Mucosa of descending colon (tissue), 3 donors: ENCODE results near the gene SLC13A2. TPM values are rescaled to one million over a fixed set of nuclear protein-coding genes. Genes with fewer than 3 reads are reported as not detected.

Source experiments
- ATAC-seq: fragments of 200-7000 bp; cut with Tn5 transposase; one replicate; pipeline ENCODE4 v1.9.1; 2020; ENCODE audit warnings: mild to moderate bottlenecking, moderate library complexity
- DNase-seq, 3 donors: peaks; one replicate each; pipeline ENCODE4 v3.0.0-alpha.2; 2020
- H3K36me3 ChIP-seq: fragments of 200-600 bp; one replicate; pipeline ENCODE4 v1.8.0; 2021; ENCODE audit warnings: low read depth, mild to moderate bottlenecking
- H3K4me1 ChIP-seq: fragments of 200-600 bp; one replicate; pipeline ENCODE4 v1.8.0; 2021; ENCODE audit warnings: low read depth, mild to moderate bottlenecking
- H3K4me3 ChIP-seq: fragments of 200-600 bp; one replicate; pipeline ENCODE4 v1.8.0; 2021; ENCODE audit warnings: mild to moderate bottlenecking
- H3K9me3 ChIP-seq: fragments of 200-600 bp; one replicate; pipeline ENCODE4 v1.8.0; 2021; ENCODE audit warnings: mild to moderate bottlenecking
- intact Hi-C, 2 donors: fragments of 100-400 bp; cut with DNase I in 1 of 2; cut with micrococcal nuclease in 1 of 2; formaldehyde crosslinking; loops; one replicate each; pipeline versions ENCODE4 v1.11.0 to v1.11.1; 2022; cut with DNase I, micrococcal nuclease
- total RNA-seq, 3 donors: library from RNA; stranded (reverse); fragmentation: NEBNext Ultra II Directional in 2 of 3; extraction: Animal tissue kit (Norgen Biotek cat#: 25700) in 2 of 3; gene quantifications; one replicate each; pipeline versions ENCODE4 v1.2.1 to v1.2.4, GENCODE V29; 2021 to 2023
- TF ChIP-seq, protein P1 (sequence below): fragments of 200-600 bp; IDR thresholded peaks from one replicate; pipeline ENCODE4 v1.8.0; 2022; ENCODE audit warnings: antibody characterized with exemption, mild to moderate bottlenecking
- donor health status: DM: no; HTN: no; CAD: no; lungs with moderate emphysema.
- donor health status: DM: no; HTN: no; CAD: no.
- donor health status: DM: no; HTN: yes; CAD: no.

The SLC13A2 gene
- total RNA-seq, 3 donors from 2014 or later, result 14.9 to 87.0 (median 17.1) TPM

- intact Hi-C loops, result no loop called here
- Histone ChIP-seq H3K9me3 (no peaks in the 10 kb centered on the region), H3K36me3 (no peaks in the 10 kb centered on the region), H3K4me1 (peaks cover 32% of the 10 kb centered on the region), H3K4me3 (no peak overlapping the region)
- ATAC-seq, result no peak
- TF ChIP-seq, protein P1, sequence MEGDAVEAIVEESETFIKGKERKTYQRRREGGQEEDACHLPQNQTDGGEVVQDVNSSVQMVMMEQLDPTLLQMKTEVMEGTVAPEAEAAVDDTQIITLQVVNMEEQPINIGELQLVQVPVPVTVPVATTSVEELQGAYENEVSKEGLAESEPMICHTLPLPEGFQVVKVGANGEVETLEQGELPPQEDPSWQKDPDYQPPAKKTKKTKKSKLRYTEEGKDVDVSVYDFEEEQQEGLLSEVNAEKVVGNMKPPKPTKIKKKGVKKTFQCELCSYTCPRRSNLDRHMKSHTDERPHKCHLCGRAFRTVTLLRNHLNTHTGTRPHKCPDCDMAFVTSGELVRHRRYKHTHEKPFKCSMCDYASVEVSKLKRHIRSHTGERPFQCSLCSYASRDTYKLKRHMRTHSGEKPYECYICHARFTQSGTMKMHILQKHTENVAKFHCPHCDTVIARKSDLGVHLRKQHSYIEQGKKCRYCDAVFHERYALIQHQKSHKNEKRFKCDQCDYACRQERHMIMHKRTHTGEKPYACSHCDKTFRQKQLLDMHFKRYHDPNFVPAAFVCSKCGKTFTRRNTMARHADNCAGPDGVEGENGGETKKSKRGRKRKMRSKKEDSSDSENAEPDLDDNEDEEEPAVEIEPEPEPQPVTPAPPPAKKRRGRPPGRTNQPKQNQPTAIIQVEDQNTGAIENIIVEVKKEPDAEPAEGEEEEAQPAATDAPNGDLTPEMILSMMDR, result no peak
- peak in 1 of 3 donors; percentile 27 for DNase-seq
These were observed 1.7 kb upstream of the SLC13A2 start for GRCh38 chr17:28471531-28472342.

GRCh38 chr17:28472871-28473497 lies 460 bp upstream of the SLC13A2 start:
- H3K36me3 ChIP-seq, result no peaks in the 10 kb centered on the region
- ATAC-seq, result peak; percentile 34
- no peaks in the 10 kb centered on the region for H3K9me3 ChIP-seq
- intact Hi-C loops, result no loop called here
- TF ChIP-seq, protein P1, result no peak
- peak in 2 of 3 donors; percentile 36 to 46 for DNase-seq
- H3K4me1 ChIP-seq, result peaks cover 34% of the 10 kb centered on the region
- no peak overlapping the region for H3K4me3 ChIP-seq

DNA sequence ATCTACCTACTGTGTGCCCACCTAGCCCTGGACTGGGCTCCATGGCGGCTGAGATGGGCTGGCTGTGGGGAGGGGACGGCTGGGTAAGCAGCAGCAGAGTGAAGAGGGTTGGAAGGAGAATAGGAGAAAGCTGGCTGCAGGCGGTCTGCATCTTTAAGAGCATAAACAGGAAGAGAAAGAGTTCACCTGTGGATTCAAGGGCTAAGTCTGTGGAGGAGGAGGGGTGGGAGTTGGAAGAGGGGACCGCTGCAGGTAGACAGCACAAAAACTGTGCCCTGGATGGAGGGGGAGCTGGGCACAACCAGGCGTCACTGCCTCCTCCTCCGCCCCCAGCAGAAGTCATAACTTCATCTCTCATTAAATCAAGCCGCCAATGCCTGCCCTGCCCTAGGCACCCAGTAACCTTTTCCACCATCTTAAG lies 677 bp downstream of the SLC13A2 start:
- ATAC-seq, result peak; percentile 22
- intact Hi-C loops, result no loop called here
- H3K36me3 ChIP-seq, result no peaks in the 10 kb centered on the region
- peak in 1 of 3 donors; percentile 36 for DNase-seq
- TF ChIP-seq, protein P1, result no peak
- no peak overlapping the region for H3K4me3 ChIP-seq
- H3K9me3 ChIP-seq, result no peaks in the 10 kb centered on the region
- H3K4me1 ChIP-seq, result peaks cover 34% of the 10 kb centered on the region

- H3K4me3 ChIP-seq, result no peak overlapping the region
- peaks cover 34% of the 10 kb centered on the region for H3K4me1 ChIP-seq
- H3K36me3 ChIP-seq, result no peaks in the 10 kb centered on the region
- intact Hi-C loops, result no loop called here
- ATAC-seq, result peak; percentile 56
- peak in 2 of 3 donors; percentile 53 to 62 for DNase-seq
- TF ChIP-seq, protein P1, result no peak
- no peaks in the 10 kb centered on the region for H3K9me3 ChIP-seq
These were observed 1.9 kb downstream of the SLC13A2 start for GRCh38 chr17:28475151-28475900.

- DNase-seq, result no peak
- no peaks in the 10 kb centered on the region for H3K9me3 ChIP-seq
- peaks cover 33% of the 10 kb centered on the region for H3K4me1 ChIP-seq
- no peak overlapping the region for H3K4me3 ChIP-seq
- ATAC-seq, result no peak
- intact Hi-C loops, result no loop called here
- TF ChIP-seq, protein P1, result no peak
- H3K36me3 ChIP-seq, result no peaks in the 10 kb centered on the region
These were observed 2.8 kb downstream of the SLC13A2 start for GRCh38 chr17:28476076-28476865.
